ENCODE results near the gene FGA. TPM values are rescaled to one million over a fixed set of nuclear protein-coding genes. Genes with fewer than 3 reads are reported as not detected.

Gene FGA
- total RNA-seq, 1 donor, result not detected

DNA sequence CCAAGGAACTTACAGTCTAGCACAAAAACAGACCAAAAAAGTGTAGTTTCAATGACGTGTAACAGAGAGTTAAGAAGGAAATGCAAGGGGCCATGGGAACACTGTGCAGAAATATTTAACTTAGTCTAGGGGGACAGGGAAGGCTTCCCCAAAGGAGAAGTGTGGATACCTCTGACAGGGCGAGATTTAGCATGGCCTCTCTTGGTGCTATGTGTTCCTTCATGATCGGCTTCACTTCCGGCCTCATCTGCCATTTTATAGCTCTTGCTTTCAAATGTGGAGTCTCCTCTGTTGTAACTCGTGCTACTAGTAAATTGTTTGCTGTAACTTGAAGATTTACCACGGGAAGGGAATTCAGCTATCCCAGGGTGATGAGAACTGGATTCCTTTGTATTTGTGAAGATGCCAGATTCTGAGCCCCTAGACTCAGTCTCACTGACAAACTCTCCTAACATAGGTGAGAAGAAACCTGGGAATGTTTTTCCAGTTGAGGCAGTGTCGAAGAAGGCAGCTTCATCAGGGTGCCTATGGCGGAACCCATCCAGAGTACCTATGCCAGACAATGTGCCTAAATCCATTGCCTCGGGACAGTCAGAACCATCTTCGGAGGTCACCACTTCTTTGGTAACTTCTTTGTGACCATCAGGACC, 5.0 kb downstream of the FGA start:
- no peak for DNase-seq (ENCODE audit: insufficient read length, low spot score, missing footprints)
- Histone ChIP-seq H4K20me1 (ENCODE audit: insufficient read depth, low read length) (no peaks in the 10 kb centered on the region), H3K4me3 (ENCODE audit: insufficient read depth, low read length) (no peak overlapping the region), H2AFZ (ENCODE audit: low read length) (no peak overlapping the region), H3K9me3 (ENCODE audit: low read depth, low read length) (no peaks in the 10 kb centered on the region), H3K79me2 (ENCODE audit: insufficient read depth, low read length) (no peaks in the 10 kb centered on the region), H3K4me2 (ENCODE audit: insufficient read depth, low read length) (no peak overlapping the region), H3K27me3 (ENCODE audit: insufficient read depth, low read length) (peaks cover 8% of the 10 kb centered on the region), H3K36me3 (ENCODE audit: insufficient read depth, low read length) (no peaks in the 10 kb centered on the region), H3K4me1 (ENCODE audit: insufficient read depth, low read length) (no peaks in the 10 kb centered on the region), H3K27ac (ENCODE audit: low read depth, low read length) (no peak overlapping the region)
- TF ChIP-seq CTCF (IDR thresholded peaks at IDR 0.05; ENCODE audit: extremely low read depth, low read depth, low read length), result no peak

DNA sequence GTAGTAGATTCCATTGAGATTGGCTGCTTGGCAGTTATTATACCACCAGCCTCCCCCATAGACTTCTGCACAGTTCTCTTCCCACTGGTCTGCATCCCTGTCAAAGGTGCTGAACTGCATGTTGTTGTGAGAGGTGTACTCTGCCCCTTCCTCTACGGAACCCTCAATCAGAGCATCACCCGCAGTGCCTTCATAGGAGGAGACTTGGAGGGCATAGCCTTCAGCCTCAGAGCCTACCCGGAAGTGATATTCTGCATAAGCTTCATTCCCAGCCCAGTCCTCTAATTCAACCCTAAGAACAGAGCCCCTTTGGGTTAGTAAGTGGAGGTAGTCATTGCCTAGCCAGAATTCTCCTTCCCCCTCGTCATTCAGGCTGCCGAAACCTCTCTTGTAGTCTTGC, 6.3 kb downstream of the FGA start:
- Histone ChIP-seq H3K27me3 (ENCODE audit: insufficient read depth, low read length) (peaks cover 6% of the 10 kb centered on the region), H3K4me1 (ENCODE audit: insufficient read depth, low read length) (no peaks in the 10 kb centered on the region), H3K79me2 (ENCODE audit: insufficient read depth, low read length) (no peaks in the 10 kb centered on the region), H3K36me3 (ENCODE audit: insufficient read depth, low read length) (no peaks in the 10 kb centered on the region), H4K20me1 (ENCODE audit: insufficient read depth, low read length) (no peaks in the 10 kb centered on the region), H3K9me3 (ENCODE audit: low read depth, low read length) (no peaks in the 10 kb centered on the region), H2AFZ (ENCODE audit: low read length) (no peak overlapping the region), H3K27ac (ENCODE audit: low read depth, low read length) (no peak overlapping the region), H3K4me2 (ENCODE audit: insufficient read depth, low read length) (no peak overlapping the region), H3K4me3 (ENCODE audit: insufficient read depth, low read length) (no peak overlapping the region)
- DNase-seq (ENCODE audit: insufficient read length, low spot score, missing footprints), result no peak
- TF ChIP-seq CTCF (IDR thresholded peaks at IDR 0.05; ENCODE audit: extremely low read depth, low read depth, low read length), result no peak

GRCh38 chr4:154583677-154584076, 6.9 kb downstream of the FGA start:
- no peak for DNase-seq (ENCODE audit: insufficient read length, low spot score, missing footprints)
- no peaks in the 10 kb centered on the region for H4K20me1 ChIP-seq (ENCODE audit: insufficient read depth, low read length)
- H3K4me3 ChIP-seq (ENCODE audit: insufficient read depth, low read length), result no peak overlapping the region
- no peaks in the 10 kb centered on the region for H3K79me2 ChIP-seq (ENCODE audit: insufficient read depth, low read length)
- no peak for TF ChIP-seq CTCF (IDR thresholded peaks at IDR 0.05; ENCODE audit: extremely low read depth, low read depth, low read length)
- H2AFZ ChIP-seq (ENCODE audit: low read length), result no peak overlapping the region
- no peaks in the 10 kb centered on the region for H3K36me3 ChIP-seq (ENCODE audit: insufficient read depth, low read length)
- no peak overlapping the region for H3K27ac ChIP-seq (ENCODE audit: low read depth, low read length)
- H3K27me3 ChIP-seq (ENCODE audit: insufficient read depth, low read length), result no peaks in the 10 kb centered on the region
- no peaks in the 10 kb centered on the region for H3K9me3 ChIP-seq (ENCODE audit: low read depth, low read length)
- H3K4me2 ChIP-seq (ENCODE audit: insufficient read depth, low read length), result no peak overlapping the region
- no peaks in the 10 kb centered on the region for H3K4me1 ChIP-seq (ENCODE audit: insufficient read depth, low read length)

DNA sequence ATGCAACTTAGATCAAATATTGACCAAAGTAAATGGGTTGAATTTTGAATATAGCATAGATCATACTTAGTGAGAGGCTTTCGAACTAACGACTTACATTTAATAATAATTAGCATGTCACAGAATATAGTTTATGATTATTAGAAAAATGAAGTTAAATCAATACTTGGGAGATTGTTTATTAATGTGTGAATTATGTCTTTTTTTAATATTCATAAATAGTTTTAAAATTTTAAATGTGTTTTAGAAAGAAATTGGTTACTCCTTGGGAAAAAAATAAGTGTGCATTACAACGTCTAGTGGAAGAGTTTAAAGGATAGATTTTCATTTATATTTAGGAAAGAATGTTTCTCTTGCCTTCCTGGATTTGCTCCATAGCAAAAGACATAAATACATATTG, 7.3 kb downstream of the FGA start:
- H2AFZ ChIP-seq (ENCODE audit: low read length), result no peak overlapping the region
- DNase-seq (ENCODE audit: insufficient read length, low spot score, missing footprints), result no peak
- H3K9me3 ChIP-seq (ENCODE audit: low read depth, low read length), result no peaks in the 10 kb centered on the region
- no peaks in the 10 kb centered on the region for H3K27me3 ChIP-seq (ENCODE audit: insufficient read depth, low read length)
- no peak overlapping the region for H3K4me3 ChIP-seq (ENCODE audit: insufficient read depth, low read length)
- H4K20me1 ChIP-seq (ENCODE audit: insufficient read depth, low read length), result no peaks in the 10 kb centered on the region
- TF ChIP-seq CTCF (IDR thresholded peaks at IDR 0.05; ENCODE audit: extremely low read depth, low read depth, low read length), result no peak
- H3K27ac ChIP-seq (ENCODE audit: low read depth, low read length), result no peak overlapping the region
- no peaks in the 10 kb centered on the region for H3K36me3 ChIP-seq (ENCODE audit: insufficient read depth, low read length)
- no peaks in the 10 kb centered on the region for H3K79me2 ChIP-seq (ENCODE audit: insufficient read depth, low read length)
- no peak overlapping the region for H3K4me2 ChIP-seq (ENCODE audit: insufficient read depth, low read length)
- no peaks in the 10 kb centered on the region for H3K4me1 ChIP-seq (ENCODE audit: insufficient read depth, low read length)
